ENCODE measurements around the gene GFRA3. TPM values are rescaled to one million over a fixed set of nuclear protein-coding genes. Genes with fewer than 3 reads are reported as not detected.
A peak's percentile ranks its signal among the peaks of the same experiment; 100 is the strongest.

The GFRA3 gene
- total and polyA plus RNA-seq, 8 donors: 0.47 to 2.6 (median 1.1) TPM

DNA sequence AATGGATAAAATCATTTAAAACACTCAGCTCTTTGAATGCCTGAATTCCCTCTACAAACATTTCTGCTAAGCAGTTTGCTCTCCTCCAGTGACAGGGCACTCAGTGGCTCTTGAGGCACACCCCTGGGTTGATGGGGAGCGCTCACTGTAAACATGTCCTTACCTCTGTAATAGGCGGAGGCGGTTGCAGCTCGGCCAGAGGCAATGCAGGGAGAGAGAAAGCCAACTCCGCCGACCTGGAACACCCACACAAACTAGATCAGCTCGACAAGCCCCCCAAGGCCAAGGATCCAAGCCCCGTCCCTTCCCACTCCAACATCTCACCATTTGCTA, 61.6 kb downstream of the GFRA3 start:
- WGBS, 2 donors: 0 to 1% methylated on average over 8 of the region's 8 CpGs
- H3K27ac ChIP-seq: peak overlapping the region in 3 of 4 donors; percentile 31 to 59 (median 44)
- intact Hi-C loops (cut with DNase I): no loop called here
- ATAC-seq (peak; percentile 21 to 62 (median 24)), DNase-seq (peak in 2 of 6 donors; percentile 19 to 58), FAIRE-seq (no peak)
- peak overlapping the region; percentile 83 to 98 (median 95) for H3K4me3 ChIP-seq
- H3K4me1 ChIP-seq: peaks cover 0 to 12% (median 4%) of the 10 kb centered on the region in 3 donors
- H3K27me3 ChIP-seq: no peaks in the 10 kb centered on the region
- no peaks in the 10 kb centered on the region for H3K9me3 ChIP-seq
- TF ChIP-seq, protein P1, sequence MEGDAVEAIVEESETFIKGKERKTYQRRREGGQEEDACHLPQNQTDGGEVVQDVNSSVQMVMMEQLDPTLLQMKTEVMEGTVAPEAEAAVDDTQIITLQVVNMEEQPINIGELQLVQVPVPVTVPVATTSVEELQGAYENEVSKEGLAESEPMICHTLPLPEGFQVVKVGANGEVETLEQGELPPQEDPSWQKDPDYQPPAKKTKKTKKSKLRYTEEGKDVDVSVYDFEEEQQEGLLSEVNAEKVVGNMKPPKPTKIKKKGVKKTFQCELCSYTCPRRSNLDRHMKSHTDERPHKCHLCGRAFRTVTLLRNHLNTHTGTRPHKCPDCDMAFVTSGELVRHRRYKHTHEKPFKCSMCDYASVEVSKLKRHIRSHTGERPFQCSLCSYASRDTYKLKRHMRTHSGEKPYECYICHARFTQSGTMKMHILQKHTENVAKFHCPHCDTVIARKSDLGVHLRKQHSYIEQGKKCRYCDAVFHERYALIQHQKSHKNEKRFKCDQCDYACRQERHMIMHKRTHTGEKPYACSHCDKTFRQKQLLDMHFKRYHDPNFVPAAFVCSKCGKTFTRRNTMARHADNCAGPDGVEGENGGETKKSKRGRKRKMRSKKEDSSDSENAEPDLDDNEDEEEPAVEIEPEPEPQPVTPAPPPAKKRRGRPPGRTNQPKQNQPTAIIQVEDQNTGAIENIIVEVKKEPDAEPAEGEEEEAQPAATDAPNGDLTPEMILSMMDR (IDR thresholded peaks at IDR 0.05): no peak
- H3K36me3 ChIP-seq: no peaks in the 10 kb centered on the region

DNA sequence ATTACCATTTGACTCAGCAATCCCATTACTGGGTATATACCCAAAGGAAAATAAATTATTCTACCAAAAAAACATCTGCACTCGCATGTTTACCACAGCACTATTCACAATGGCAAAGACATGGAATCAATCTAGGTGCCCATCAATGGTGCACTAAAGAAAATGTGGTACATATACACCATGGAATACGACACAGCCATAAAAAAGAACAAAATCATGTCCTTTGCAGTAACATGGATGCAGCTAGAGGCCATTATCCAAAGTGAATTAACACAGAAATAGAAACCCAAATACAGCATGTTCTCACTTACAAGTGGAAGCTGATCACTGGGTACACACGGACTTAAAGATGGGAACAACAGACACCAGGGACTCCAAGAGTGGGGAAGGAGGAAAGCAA, 63.4 kb downstream of the GFRA3 start:
- intact Hi-C loops (cut with DNase I): no loop called here
- 90 to 96% methylated on average over 3 of the region's 3 CpGs for WGBS, 2 donors

More for the DNA sequence above, 63.4 kb downstream of the GFRA3 start:
- no peak for DNase-seq
- H3K9me3 ChIP-seq: no peaks in the 10 kb centered on the region
- no peak overlapping the region for H3K27ac ChIP-seq
- no peak overlapping the region for H3K4me3 ChIP-seq
- FAIRE-seq: no peak
- TF ChIP-seq, protein P1 (IDR thresholded peaks at IDR 0.05): no peak
- no peak for ATAC-seq
- H3K4me1 ChIP-seq: peaks cover 0 to 12% (median 4%) of the 10 kb centered on the region in 3 donors
- H3K36me3 ChIP-seq: peaks cover 0 to 5% (median 0%) of the 10 kb centered on the region in 3 donors
- no peaks in the 10 kb centered on the region for H3K27me3 ChIP-seq

Other genes with a start within 250 kb of the GFRA3 start
- gene FAM13B, start 241.5 kb downstream of the GFRA3 start, total RNA-seq: 10 to 100 TPM in 5 of 6 donors, 1 to 10 TPM in 1; 9.6 to 17.8 (median 12.2) TPM
- 1 to 10 TPM; 5.6 to 9.3 TPM for gene FAM13B, start 241.5 kb downstream of the GFRA3 start, polyA plus RNA-seq
- gene WNT8A, start 190.6 kb downstream of the GFRA3 start, total RNA-seq: not detected
- not detected for gene WNT8A, start 190.6 kb downstream of the GFRA3 start, polyA plus RNA-seq
- 1 to 10 TPM; 1.8 to 4.3 (median 2.5) TPM for gene NME5, start 135.2 kb downstream of the GFRA3 start, total RNA-seq
- gene NME5, start 135.2 kb downstream of the GFRA3 start, polyA plus RNA-seq: 1 to 10 TPM; 5.6 to 9.2 TPM
- 10 to 100 TPM; 18.1 to 42.1 (median 29.4) TPM for gene BRD8, start 96.0 kb downstream of the GFRA3 start, total RNA-seq
- gene BRD8, start 96.0 kb downstream of the GFRA3 start, polyA plus RNA-seq: 10 to 100 TPM; 49.7 to 69.7 TPM
- 1 to 10 TPM in 1 of 6 donors, under 1 TPM in 4, not detected in 1; 0.25 to 1.0 (median 0.32) TPM for gene KIF20A, start 95.5 kb downstream of the GFRA3 start, total RNA-seq
- under 1 TPM; 0.05 to 0.19 TPM for gene KIF20A, start 95.5 kb downstream of the GFRA3 start, polyA plus RNA-seq
- 10 to 100 TPM in 1 of 6 donors, 1 to 10 TPM in 5; 5.2 to 12.1 (median 8.1) TPM for gene CDC23, start 61.3 kb downstream of the GFRA3 start, total RNA-seq
- 10 to 100 TPM in 1 of 2 donors, 1 to 10 TPM in 1; 4.8 to 10.5 TPM for gene CDC23, start 61.3 kb downstream of the GFRA3 start, polyA plus RNA-seq
- gene CDC25C, start 57.2 kb upstream of the GFRA3 start, total RNA-seq: under 1 TPM in 3 of 6 donors, not detected in 3; 0.09 to 0.19 (median 0.17) TPM
- under 1 TPM in 1 of 2 donors, not detected in 1; 0.09 TPM for gene CDC25C, start 57.2 kb upstream of the GFRA3 start, polyA plus RNA-seq
- gene FAM53C, start 63.6 kb upstream of the GFRA3 start, total RNA-seq: 10 to 100 TPM; 14.7 to 18.9 (median 16.9) TPM
- gene FAM53C, start 63.6 kb upstream of the GFRA3 start, polyA plus RNA-seq: 10 to 100 TPM; 13.0 to 13.5 TPM
- 10 to 100 TPM; 17.9 to 38.3 (median 25.3) TPM for gene KDM3B, start 78.1 kb upstream of the GFRA3 start, total RNA-seq
- gene KDM3B, start 78.1 kb upstream of the GFRA3 start, polyA plus RNA-seq: 10 to 100 TPM; 14.3 to 24.8 TPM
- gene REEP2, start 164.4 kb upstream of the GFRA3 start, total RNA-seq: 1 to 10 TPM in 3 of 6 donors, under 1 TPM in 3; 0.41 to 3.3 (median 1.3) TPM
- gene REEP2, start 164.4 kb upstream of the GFRA3 start, polyA plus RNA-seq: 10 to 100 TPM; 12.4 to 22.6 TPM
- gene EGR1, start 190.9 kb upstream of the GFRA3 start, total RNA-seq: 10 to 100 TPM; 16.4 to 33.0 (median 26.9) TPM
- gene EGR1, start 190.9 kb upstream of the GFRA3 start, polyA plus RNA-seq: 100 to 1,000 TPM in 1 of 2 donors, 10 to 100 TPM in 1; 41.0 to 120 TPM